K562 (cell line): Measurements from ENCODE around the gene PHTF2. TPM values are rescaled to one million over a fixed set of nuclear protein-coding genes. Genes with fewer than 3 reads are reported as not detected.

Source experiments
- ATF7 ChIP-seq: fragments of 450-650 bp; IDR thresholded peaks from 2 replicates; pipeline ENCODE4 v1.7.1; 2014; ENCODE audit warnings: mild to moderate bottlenecking, moderate library complexity
- EP400 ChIP-seq: fragments of 450-650 bp; IDR thresholded peaks from 2 replicates; pipeline ENCODE4 v1.6.1; 2017; ENCODE audit warnings: antibody characterized with exemption, mild to moderate bottlenecking, moderate library complexity
- KLF6 ChIP-seq: fragments of 250-450 bp; sonication (Bioruptor Pico); IDR thresholded peaks from 2 replicates; pipeline ENCODE4 v1.4.0; 2020; ENCODE audit warnings: mild to moderate bottlenecking, moderate library complexity, borderline replicate concordance
- MTA2 ChIP-seq: fragments of 450-650 bp; IDR thresholded peaks from 2 replicates; pipeline ENCODE4 v1.6.1; 2016; ENCODE audit warnings: low read depth
- PURB ChIP-seq: sonication (generic); formaldehyde crosslinking; IDR thresholded peaks from 2 replicates; pipeline ENCODE4 v1.9.0; 2021; ENCODE audit warnings: low read depth, mild to moderate bottlenecking, missing genetic modification reagents
- RCOR1 ChIP-seq, 2 experiments: IDR thresholded peaks; 2 replicates each; pipeline ENCODE4 v1.6.1; 2012; ENCODE audit warnings: low read depth in 2 of 2, low read length in 2 of 2, borderline replicate concordance in 1 of 2, improper control_type of control experiment in 1 of 2
- RUNX1 ChIP-seq: sonication (generic); IDR thresholded peaks from 2 replicates; pipeline ENCODE4 v1.6.1; 2016; ENCODE audit warnings: antibody characterized with exemption, low read depth
- YBX1 ChIP-seq: fragments of 450-650 bp; IDR thresholded peaks from 2 replicates; pipeline ENCODE4 v1.7.1; 2016; ENCODE audit warnings: mild to moderate bottlenecking
- ZEB2 ChIP-seq: fragments of 450-650 bp; IDR thresholded peaks from 2 replicates; pipeline ENCODE4 v1.6.1; 2016
- ZNF140 ChIP-seq: fragments of 250-450 bp; sonication (Bioruptor Pico); IDR thresholded peaks from 2 replicates; pipeline ENCODE4 v1.8.0; 2021; ENCODE audit warnings: moderate library complexity, mild to moderate bottlenecking, inconsistent platforms
- ZNF146 ChIP-seq: IDR thresholded peaks from one replicate; pipeline ENCODE4 v1.6.1; 2018; ENCODE audit warnings: missing compliant biosample characterization; ENCODE audit not compliant: unreplicated experiment
- polyA plus RNA-seq, 8 experiments: library from polyadenylated mRNA; depleted of rRNA in 4 of 8; stranded (reverse) in 5 of 8; unstranded in 3 of 8; fragments of >200 nt; fragmentation: Nextera tagmentation in 2 of 8; fragmentation: Illumina TruSeq in 1 of 8; extraction: Ambion mirVana in 2 of 8; extraction: Trizol in 1 of 8; gene quantifications; 2 replicates each; pipeline versions ENCODE4 v1.2.1 to v1.2.3, GENCODE V29; 2011 to 2014; ENCODE audit warnings: inconsistent platforms in 1 of 8, missing spikeins in 1 of 8
- total RNA-seq, 7 experiments: library from RNA; depleted of rRNA in 6 of 7; stranded (reverse); fragments of >200 nt in 6 of 7; fragmentation: Illumina TruSeq in 2 of 7; extraction: Trizol in 2 of 7; gene quantifications; 2 replicates each; pipeline versions ENCODE4 v1.2.1 to v1.2.3, GENCODE V29; 2011 to 2021; ENCODE audit warnings: low replicate concordance in 1 of 7
- TF ChIP-seq, protein P1 (sequence below): sonication (generic); formaldehyde crosslinking; IDR thresholded peaks from 2 replicates; pipeline ENCODE4 v1.8.1; 2023; ENCODE audit warnings: missing genetic modification reagents, mild to moderate bottlenecking, borderline replicate concordance
- TF ChIP-seq, protein P2 (sequence below): sonication (generic); formaldehyde crosslinking; IDR thresholded peaks from 2 replicates; pipeline ENCODE4 v1.8.0; 2022; ENCODE audit warnings: missing genetic modification reagents, mild to moderate bottlenecking, moderate library complexity, borderline replicate concordance
- TF ChIP-seq, protein P3 (sequence below): fragments of 250-450 bp; sonication (Bioruptor Pico); IDR thresholded peaks from 2 replicates; pipeline ENCODE4 v1.4.0; 2020; ENCODE audit warnings: mild to moderate bottlenecking
- TF ChIP-seq, protein P4 (sequence below): sonication (generic); formaldehyde crosslinking; IDR thresholded peaks from 2 replicates; pipeline ENCODE4 v1.8.0; 2023; ENCODE audit warnings: missing genetic modification reagents, mild to moderate bottlenecking, borderline replicate concordance

The PHTF2 gene
- total and polyA plus RNA-seq, 9 of the 15 experiments (the other 6 are each of a cell fraction or from before 2014, with no cell fraction given) = 17.9 to 43.6 (median 25.4) TPM

DNA sequence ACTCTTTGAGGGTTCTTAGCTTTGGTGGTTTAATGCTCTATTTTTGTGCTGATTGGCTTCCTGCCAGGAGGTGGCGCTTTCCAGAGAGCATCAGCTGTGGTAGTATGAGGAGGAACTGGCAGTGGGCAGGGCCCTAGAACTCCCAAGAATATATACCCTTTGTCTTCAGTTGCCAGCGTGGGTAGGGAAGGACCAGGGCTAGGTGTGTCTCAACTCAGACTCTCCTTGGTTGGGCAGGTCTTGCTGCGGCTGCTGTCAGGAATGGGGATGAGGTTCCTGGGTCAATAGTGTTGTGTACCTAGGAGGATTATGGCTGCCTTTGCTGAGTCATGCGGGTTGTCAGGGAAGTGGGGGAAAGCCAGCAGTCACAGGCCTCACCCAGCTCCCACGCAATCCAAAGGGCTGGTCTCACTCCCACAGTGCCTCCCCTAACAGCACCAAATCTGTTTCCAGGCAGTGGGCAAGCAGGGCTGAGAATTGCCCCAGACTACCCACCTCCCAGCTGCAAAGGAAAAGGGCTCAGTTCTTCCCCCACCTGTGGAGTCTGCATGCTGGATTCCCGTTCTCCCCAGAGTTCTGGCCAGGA lies 191.5 kb downstream of the PHTF2 start (continued):
- TF ChIP-seq, protein P1, sequence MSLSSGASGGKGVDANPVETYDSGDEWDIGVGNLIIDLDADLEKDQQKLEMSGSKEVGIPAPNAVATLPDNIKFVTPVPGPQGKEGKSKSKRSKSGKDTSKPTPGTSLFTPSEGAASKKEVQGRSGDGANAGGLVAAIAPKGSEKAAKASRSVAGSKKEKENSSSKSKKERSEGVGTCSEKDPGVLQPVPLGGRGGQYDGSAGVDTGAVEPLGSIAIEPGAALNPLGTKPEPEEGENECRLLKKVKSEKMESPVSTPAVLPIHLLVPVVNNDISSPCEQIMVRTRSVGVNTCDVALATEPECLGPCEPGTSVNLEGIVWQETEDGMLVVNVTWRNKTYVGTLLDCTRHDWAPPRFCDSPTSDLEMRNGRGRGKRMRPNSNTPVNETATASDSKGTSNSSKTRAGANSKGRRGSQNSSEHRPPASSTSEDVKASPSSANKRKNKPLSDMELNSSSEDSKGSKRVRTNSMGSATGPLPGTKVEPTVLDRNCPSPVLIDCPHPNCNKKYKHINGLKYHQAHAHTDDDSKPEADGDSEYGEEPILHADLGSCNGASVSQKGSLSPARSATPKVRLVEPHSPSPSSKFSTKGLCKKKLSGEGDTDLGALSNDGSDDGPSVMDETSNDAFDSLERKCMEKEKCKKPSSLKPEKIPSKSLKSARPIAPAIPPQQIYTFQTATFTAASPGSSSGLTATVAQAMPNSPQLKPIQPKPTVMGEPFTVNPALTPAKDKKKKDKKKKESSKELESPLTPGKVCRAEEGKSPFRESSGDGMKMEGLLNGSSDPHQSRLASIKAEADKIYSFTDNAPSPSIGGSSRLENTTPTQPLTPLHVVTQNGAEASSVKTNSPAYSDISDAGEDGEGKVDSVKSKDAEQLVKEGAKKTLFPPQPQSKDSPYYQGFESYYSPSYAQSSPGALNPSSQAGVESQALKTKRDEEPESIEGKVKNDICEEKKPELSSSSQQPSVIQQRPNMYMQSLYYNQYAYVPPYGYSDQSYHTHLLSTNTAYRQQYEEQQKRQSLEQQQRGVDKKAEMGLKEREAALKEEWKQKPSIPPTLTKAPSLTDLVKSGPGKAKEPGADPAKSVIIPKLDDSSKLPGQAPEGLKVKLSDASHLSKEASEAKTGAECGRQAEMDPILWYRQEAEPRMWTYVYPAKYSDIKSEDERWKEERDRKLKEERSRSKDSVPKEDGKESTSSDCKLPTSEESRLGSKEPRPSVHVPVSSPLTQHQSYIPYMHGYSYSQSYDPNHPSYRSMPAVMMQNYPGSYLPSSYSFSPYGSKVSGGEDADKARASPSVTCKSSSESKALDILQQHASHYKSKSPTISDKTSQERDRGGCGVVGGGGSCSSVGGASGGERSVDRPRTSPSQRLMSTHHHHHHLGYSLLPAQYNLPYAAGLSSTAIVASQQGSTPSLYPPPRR (CRISPR knock-in tag) = no peak
- TF ChIP-seq EP400 = peak; percentile 54; the same call in 1 of the 2 replicates
- TF ChIP-seq, protein P2, sequence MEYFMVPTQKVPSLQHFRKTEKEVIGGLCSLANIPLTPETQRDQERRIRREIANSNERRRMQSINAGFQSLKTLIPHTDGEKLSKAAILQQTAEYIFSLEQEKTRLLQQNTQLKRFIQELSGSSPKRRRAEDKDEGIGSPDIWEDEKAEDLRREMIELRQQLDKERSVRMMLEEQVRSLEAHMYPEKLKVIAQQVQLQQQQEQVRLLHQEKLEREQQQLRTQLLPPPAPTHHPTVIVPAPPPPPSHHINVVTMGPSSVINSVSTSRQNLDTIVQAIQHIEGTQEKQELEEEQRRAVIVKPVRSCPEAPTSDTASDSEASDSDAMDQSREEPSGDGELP (CRISPR knock-in tag) = peak; percentile 93
- TF ChIP-seq MTA2 = 0 out of 2 replicates have a peak, but pooled peaks have one; percentile 20
- no peak for TF ChIP-seq ZNF146
- TF ChIP-seq, protein P3, sequence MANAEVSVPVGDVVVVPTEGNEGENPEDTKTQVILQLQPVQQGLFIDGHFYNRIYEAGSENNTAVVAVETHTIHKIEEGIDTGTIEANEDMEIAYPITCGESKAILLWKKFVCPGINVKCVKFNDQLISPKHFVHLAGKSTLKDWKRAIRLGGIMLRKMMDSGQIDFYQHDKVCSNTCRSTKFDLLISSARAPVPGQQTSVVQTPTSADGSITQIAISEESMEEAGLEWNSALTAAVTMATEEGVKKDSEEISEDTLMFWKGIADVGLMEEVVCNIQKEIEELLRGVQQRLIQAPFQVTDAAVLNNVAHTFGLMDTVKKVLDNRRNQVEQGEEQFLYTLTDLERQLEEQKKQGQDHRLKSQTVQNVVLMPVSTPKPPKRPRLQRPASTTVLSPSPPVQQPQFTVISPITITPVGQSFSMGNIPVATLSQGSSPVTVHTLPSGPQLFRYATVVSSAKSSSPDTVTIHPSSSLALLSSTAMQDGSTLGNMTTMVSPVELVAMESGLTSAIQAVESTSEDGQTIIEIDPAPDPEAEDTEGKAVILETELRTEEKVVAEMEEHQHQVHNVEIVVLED (CRISPR knock-in tag) = no peak
- TF ChIP-seq ATF7 = peak; percentile 36; the same call in 1 of the 2 replicates
- no peak for TF ChIP-seq YBX1
- peak in 1 of 2 experiments; percentile 42; a peak in 1 of 4 replicates for TF ChIP-seq RCOR1 (IDR thresholded peaks at IDR 0.05; ENCODE audit: borderline replicate concordance in 1 of 2, low read depth in 2 of 2, low read length in 2 of 2)
- TF ChIP-seq KLF6 (CRISPR knock-in tag) = peak; percentile 14; the same call in 1 of the 2 replicates
- no peak for TF ChIP-seq ZNF140 (CRISPR knock-in tag)
- TF ChIP-seq, protein P4, sequence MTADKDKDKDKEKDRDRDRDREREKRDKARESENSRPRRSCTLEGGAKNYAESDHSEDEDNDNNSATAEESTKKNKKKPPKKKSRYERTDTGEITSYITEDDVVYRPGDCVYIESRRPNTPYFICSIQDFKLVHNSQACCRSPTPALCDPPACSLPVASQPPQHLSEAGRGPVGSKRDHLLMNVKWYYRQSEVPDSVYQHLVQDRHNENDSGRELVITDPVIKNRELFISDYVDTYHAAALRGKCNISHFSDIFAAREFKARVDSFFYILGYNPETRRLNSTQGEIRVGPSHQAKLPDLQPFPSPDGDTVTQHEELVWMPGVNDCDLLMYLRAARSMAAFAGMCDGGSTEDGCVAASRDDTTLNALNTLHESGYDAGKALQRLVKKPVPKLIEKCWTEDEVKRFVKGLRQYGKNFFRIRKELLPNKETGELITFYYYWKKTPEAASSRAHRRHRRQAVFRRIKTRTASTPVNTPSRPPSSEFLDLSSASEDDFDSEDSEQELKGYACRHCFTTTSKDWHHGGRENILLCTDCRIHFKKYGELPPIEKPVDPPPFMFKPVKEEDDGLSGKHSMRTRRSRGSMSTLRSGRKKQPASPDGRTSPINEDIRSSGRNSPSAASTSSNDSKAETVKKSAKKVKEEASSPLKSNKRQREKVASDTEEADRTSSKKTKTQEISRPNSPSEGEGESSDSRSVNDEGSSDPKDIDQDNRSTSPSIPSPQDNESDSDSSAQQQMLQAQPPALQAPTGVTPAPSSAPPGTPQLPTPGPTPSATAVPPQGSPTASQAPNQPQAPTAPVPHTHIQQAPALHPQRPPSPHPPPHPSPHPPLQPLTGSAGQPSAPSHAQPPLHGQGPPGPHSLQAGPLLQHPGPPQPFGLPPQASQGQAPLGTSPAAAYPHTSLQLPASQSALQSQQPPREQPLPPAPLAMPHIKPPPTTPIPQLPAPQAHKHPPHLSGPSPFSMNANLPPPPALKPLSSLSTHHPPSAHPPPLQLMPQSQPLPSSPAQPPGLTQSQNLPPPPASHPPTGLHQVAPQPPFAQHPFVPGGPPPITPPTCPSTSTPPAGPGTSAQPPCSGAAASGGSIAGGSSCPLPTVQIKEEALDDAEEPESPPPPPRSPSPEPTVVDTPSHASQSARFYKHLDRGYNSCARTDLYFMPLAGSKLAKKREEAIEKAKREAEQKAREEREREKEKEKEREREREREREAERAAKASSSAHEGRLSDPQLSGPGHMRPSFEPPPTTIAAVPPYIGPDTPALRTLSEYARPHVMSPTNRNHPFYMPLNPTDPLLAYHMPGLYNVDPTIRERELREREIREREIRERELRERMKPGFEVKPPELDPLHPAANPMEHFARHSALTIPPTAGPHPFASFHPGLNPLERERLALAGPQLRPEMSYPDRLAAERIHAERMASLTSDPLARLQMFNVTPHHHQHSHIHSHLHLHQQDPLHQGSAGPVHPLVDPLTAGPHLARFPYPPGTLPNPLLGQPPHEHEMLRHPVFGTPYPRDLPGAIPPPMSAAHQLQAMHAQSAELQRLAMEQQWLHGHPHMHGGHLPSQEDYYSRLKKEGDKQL (CRISPR knock-in tag) = no peak
- no peak for TF ChIP-seq RUNX1
- TF ChIP-seq ZEB2 = 0 out of 2 replicates have a peak, but pooled peaks have one; percentile 35
- no peak for TF ChIP-seq PURB (CRISPR knock-in tag)
